HepG2 (cell line): Measurements from ENCODE around the gene LASP1. TPM values are rescaled to one million over a fixed set of nuclear protein-coding genes. Genes with fewer than 3 reads are reported as not detected.

Experiments
- CBX5 ChIP-seq: sonication (generic); formaldehyde crosslinking; IDR thresholded peaks from 2 replicates; pipeline ENCODE4 v1.4.0; 2020; ENCODE audit warnings: missing genetic modification reagents, borderline replicate concordance
- CC2D1A ChIP-seq: sonication (generic); formaldehyde crosslinking; IDR thresholded peaks from 2 replicates; pipeline ENCODE4 v1.8.1; 2023; ENCODE audit warnings: mild to moderate bottlenecking, missing genetic modification reagents
- GLI4 ChIP-seq: sonication (generic); formaldehyde crosslinking; IDR thresholded peaks from 2 replicates; pipeline ENCODE4 v1.5.1; 2020; ENCODE audit warnings: missing genetic modification reagents, mild to moderate bottlenecking, moderate library complexity, borderline replicate concordance
- HDAC6 ChIP-seq: fragments of 200-600 bp; sonication (generic); IDR thresholded peaks from 2 replicates; pipeline ENCODE4 v1.7.0; 2017; ENCODE audit warnings: mild to moderate bottlenecking, antibody characterized with exemption, low read length, low read depth
- HINFP ChIP-seq: sonication (generic); formaldehyde crosslinking; IDR thresholded peaks from 2 replicates; pipeline ENCODE4 v1.4.0; 2020; ENCODE audit warnings: low read depth, mild to moderate bottlenecking, missing genetic modification reagents
- HNF4A ChIP-seq: sonication (generic); formaldehyde crosslinking; IDR thresholded peaks from 2 replicates; pipeline ENCODE4 v1.4.0; 2020; ENCODE audit warnings: missing genetic modification reagents
- HOXA3 ChIP-seq: sonication (generic); formaldehyde crosslinking; IDR thresholded peaks from 2 replicates; pipeline ENCODE4 v1.5.0; 2020; ENCODE audit warnings: missing genetic modification reagents
- KDM1A ChIP-seq: IDR thresholded peaks from 2 replicates; pipeline ENCODE4 v1.6.1; 2016; ENCODE audit warnings: missing compliant biosample characterization
- NR2C2 ChIP-seq: sonication (generic); formaldehyde crosslinking; IDR thresholded peaks from 2 replicates; pipeline ENCODE4 v1.4.0; 2020; ENCODE audit warnings: missing genetic modification reagents, mild to moderate bottlenecking, moderate library complexity, borderline replicate concordance
- NR3C1 ChIP-seq: sonication (generic); formaldehyde crosslinking; IDR thresholded peaks from 2 replicates; pipeline ENCODE4 v1.4.0; 2020; ENCODE audit warnings: missing genetic modification reagents
- SNAPC4 ChIP-seq: sonication (generic); formaldehyde crosslinking; IDR thresholded peaks from 2 replicates; pipeline ENCODE4 v1.4.0; 2020; ENCODE audit warnings: mild to moderate bottlenecking, missing genetic modification reagents
- TFDP2 ChIP-seq: sonication (generic); formaldehyde crosslinking; IDR thresholded peaks from 2 replicates; pipeline ENCODE4 v1.4.0; 2020; ENCODE audit warnings: missing genetic modification reagents
- TOE1 ChIP-seq: sonication (generic); formaldehyde crosslinking; IDR thresholded peaks from 2 replicates; pipeline ENCODE4 v1.4.0; 2020; ENCODE audit warnings: mild to moderate bottlenecking, missing genetic modification reagents
- ZKSCAN1 ChIP-seq: fragments of 150-350 bp; IDR thresholded peaks from 2 replicates; pipeline ENCODE4 v1.6.1; 2014; ENCODE audit warnings: low read length
- ZNF263 ChIP-seq: sonication (generic); formaldehyde crosslinking; IDR thresholded peaks from 2 replicates; pipeline ENCODE4 v1.4.0; 2020; ENCODE audit warnings: missing genetic modification reagents
- ZNF546 ChIP-seq: sonication (generic); formaldehyde crosslinking; conservative IDR thresholded peaks from 2 replicates; pipeline ENCODE4 v1.8.1; 2023; ENCODE audit warnings: mild to moderate bottlenecking, missing genetic modification reagents
- ZNF564 ChIP-seq: sonication (generic); formaldehyde crosslinking; IDR thresholded peaks from 2 replicates; pipeline ENCODE4 v1.8.1; 2023; ENCODE audit warnings: mild to moderate bottlenecking, missing genetic modification reagents
- ZNF580 ChIP-seq: IDR thresholded peaks from 2 replicates; pipeline ENCODE4 v1.6.1; 2016; ENCODE audit warnings: low read depth, borderline replicate concordance
- ZNF614 ChIP-seq: IDR thresholded peaks from 2 replicates; pipeline ENCODE4 v1.6.1; 2018; ENCODE audit warnings: missing biosample characterization, missing genetic modification reagents, inconsistent platforms, borderline replicate concordance
- ZNF7 ChIP-seq: IDR thresholded peaks from 2 replicates; pipeline ENCODE4 v1.6.1; 2016; ENCODE audit warnings: missing biosample characterization, missing genetic modification reagents
- ZNF850 ChIP-seq: sonication (generic); formaldehyde crosslinking; conservative IDR thresholded peaks from 2 replicates; pipeline ENCODE4 v1.9.0; 2021; ENCODE audit warnings: mild to moderate bottlenecking, missing genetic modification reagents
- ZNF883 ChIP-seq: sonication (generic); formaldehyde crosslinking; IDR thresholded peaks from 2 replicates; pipeline ENCODE4 v1.5.1; 2020; ENCODE audit warnings: mild to moderate bottlenecking, missing genetic modification reagents; ENCODE audit errors: not compliant biosample characterization
- polyA plus RNA-seq, 8 experiments: library from polyadenylated mRNA; depleted of rRNA in 3 of 8; stranded (reverse) in 7 of 8; unstranded in 1 of 8; fragments of >200 nt; fragmentation: Illumina TruSeq in 4 of 8; extraction: Trizol in 4 of 8; gene quantifications; 2 replicates each; pipeline versions ENCODE4 v1.2.1 to v1.2.3, GENCODE V29; 2011 to 2016; ENCODE audit warnings: low read depth in 4 of 8, missing spikeins in 1 of 8, mixed read lengths in 1 of 8; ENCODE audit not compliant: insufficient read depth in 1 of 8
- total RNA-seq, 5 experiments: library from RNA; depleted of rRNA; stranded (reverse); fragments of >200 nt; fragmentation: Illumina TruSeq; extraction: Trizol; gene quantifications; 2 replicates each; pipeline ENCODE4 v1.2.3, GENCODE V29; 2016; ENCODE audit warnings: low read depth in 1 of 5

Gene LASP1
- total and polyA plus RNA-seq, 2 of the 13 experiments (the other 11 are each of a cell fraction or from before 2014, with no cell fraction given) = 70.1 to 97.0 TPM

GRCh38 chr17:38824899-38825761 lies 44.7 kb upstream of the LASP1 start, which contains the start of gene CWC25 (continued):
- peak; percentile 82 for TF ChIP-seq TFDP2 (CRISPR knock-in tag)
- peak; percentile 98 for TF ChIP-seq SNAPC4 (CRISPR knock-in tag)
- peak; percentile 95; the same call in 1 of the 2 replicates for TF ChIP-seq ZNF580 (CRISPR knock-in tag)
- TF ChIP-seq ZNF614 = peak; percentile 87
- peak; percentile 94 for TF ChIP-seq ZNF883 (CRISPR knock-in tag)
- peak; percentile 56 for TF ChIP-seq HNF4A
- TF ChIP-seq HINFP (CRISPR knock-in tag) = 0 out of 2 replicates have a peak, but pooled peaks have one; percentile 89
- 0 out of 2 replicates have a peak, but pooled peaks have one; percentile 41 for TF ChIP-seq CC2D1A (CRISPR knock-in tag)
- peak; percentile 95; the same call in 1 of the 2 replicates for TF ChIP-seq CBX5
- TF ChIP-seq ZNF7 (CRISPR knock-in tag) = no peak
- TF ChIP-seq KDM1A (CRISPR knock-in tag) = 0 out of 2 replicates have a peak, but pooled peaks have one; percentile 26
- peak; percentile 36; the same call in 1 of the 2 replicates for TF ChIP-seq ZNF564
- no peak for TF ChIP-seq NR3C1
- TF ChIP-seq ZNF850 (CRISPR knock-in tag) = no peak
- TF ChIP-seq GLI4 = peak; percentile 93; the same call in 1 of the 2 replicates
- TF ChIP-seq TOE1 = peak; percentile 76; the same call in 1 of the 2 replicates
- peak; percentile 95 for TF ChIP-seq ZKSCAN1
- TF ChIP-seq ZNF546 (CRISPR knock-in tag) = peak; percentile 38; the same call in 1 of the 2 replicates
- TF ChIP-seq HDAC6 = no peak
- TF ChIP-seq NR2C2 = peak; percentile 97
- peak; percentile 100 for TF ChIP-seq HOXA3
- no peak for TF ChIP-seq ZNF263 (CRISPR knock-in tag)
